Hematopoietic multipotent progenitor cell (in vitro differentiated cells): ENCODE measurements around the gene CALM3. TPM values are rescaled to one million over a fixed set of nuclear protein-coding genes. Genes with fewer than 3 reads are reported as not detected.

ENCODE experiments used
- DNase-seq, 3 donors: peaks; one replicate each; pipeline ENCODE4 v3.0.0-alpha.2; 2011 to 2015; ENCODE audit warnings: low read depth in 2 of 3, low spot score in 2 of 3
- total RNA-seq: library from RNA; depleted of rRNA; stranded (reverse); fragments of >200 nt; gene quantifications from one replicate; pipeline ENCODE4 v1.2.3, GENCODE V29; 2012

Gene CALM3
- total RNA-seq, 1 donor = 76.2 TPM

DNA sequence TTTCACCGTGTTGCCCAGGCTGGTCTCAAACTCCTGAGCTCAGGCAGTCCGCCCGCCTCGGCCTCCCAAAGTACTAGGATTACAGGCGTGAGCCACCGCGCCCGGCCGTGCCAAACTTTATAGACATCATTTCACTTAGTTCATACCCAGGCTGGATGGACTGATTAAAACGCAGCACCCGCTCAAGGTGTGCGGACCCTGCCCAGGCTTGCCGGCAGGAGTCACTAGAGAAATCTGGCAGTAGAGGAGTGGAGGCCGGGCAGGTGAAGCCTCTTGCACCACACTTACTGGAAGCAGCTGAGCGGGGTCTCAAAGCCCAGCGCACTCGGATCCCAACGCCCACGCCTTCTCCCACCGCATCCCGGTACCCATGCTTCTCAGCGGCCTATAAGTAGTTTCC lies 12.4 kb downstream of the CALM3 start:
- no peak for DNase-seq

DNA sequence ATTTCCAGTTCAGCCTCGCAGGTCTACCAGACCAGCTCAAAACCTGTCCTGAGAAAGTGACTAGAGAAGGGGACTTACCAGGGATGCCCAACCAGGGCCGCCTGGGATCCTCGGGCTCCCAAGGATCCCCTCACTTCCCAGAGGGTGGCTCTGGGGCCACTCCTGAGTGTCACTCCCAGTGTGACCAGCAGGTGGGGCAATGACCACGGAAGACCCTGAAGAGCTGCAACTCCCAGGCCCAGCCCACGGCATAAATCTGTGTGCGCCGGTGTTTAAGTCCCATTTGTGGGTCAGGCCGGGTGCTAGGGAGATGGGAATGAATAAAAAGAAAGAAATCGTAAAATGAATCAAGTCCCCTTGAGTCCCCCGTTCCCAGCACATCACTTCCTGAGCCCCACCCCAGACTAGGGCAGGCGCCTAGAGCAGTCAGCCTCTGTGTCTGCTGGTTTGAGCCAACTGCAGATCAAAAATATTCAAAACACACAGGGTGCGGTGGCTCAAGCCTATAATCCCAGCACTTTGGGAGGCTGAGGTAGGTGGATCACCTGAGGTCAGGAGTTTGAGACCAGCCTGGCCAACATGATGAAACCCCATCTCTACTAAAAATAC lies 13.1 kb downstream of the CALM3 start:
- peak; percentile 70 to 80 (median 72) for DNase-seq

- DNase-seq = no peak
These were observed 14.8 kb downstream of the CALM3 start for GRCh38 chr19:46615966-46616365.

DNA sequence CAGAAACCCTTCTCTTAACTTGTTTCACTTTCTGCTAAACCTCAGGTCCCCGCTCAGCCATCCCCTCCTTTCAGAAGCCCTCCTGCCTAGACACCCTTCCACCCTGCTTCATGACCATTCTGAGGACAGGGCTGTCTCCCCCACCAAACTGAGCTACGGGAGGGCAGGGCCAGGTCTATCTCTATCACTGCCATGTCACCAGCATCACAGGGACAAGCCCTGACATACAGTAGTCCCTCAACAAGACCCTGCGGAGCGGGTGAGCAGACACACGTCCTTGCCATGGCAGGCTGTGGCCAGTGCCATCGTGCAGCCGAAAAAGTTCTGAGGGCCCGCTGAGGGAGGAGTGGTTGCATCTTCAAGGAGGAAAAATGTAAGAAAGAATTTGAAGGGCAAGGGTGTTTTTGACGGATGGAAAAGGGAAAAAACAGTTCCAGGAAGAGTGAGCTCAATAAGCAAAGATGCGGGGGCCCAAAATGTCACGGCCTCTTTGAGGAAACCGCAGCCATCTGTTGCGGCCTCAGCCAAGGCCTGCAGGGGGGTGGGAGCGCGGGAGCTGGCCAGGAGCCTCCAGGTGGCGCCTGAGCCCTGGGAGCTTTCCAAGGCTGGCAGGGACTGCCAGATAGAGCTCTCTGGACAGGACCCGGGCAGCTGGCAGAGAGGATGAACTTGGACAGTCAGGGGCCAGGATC lies 15.6 kb downstream of the CALM3 start:
- DNase-seq = peak in 2 of 3 donors; percentile 80 to 88

- no peak for DNase-seq
These were observed 16.5 kb downstream of the CALM3 start for GRCh38 chr19:46617601-46618000.

- peak in 1 of 3 donors; percentile 32 for DNase-seq
These were observed 17.6 kb downstream of the CALM3 start for GRCh38 chr19:46618670-46619231.

GRCh38 chr19:46620267-46620666 lies 19.1 kb downstream of the CALM3 start:
- DNase-seq = no peak

DNA sequence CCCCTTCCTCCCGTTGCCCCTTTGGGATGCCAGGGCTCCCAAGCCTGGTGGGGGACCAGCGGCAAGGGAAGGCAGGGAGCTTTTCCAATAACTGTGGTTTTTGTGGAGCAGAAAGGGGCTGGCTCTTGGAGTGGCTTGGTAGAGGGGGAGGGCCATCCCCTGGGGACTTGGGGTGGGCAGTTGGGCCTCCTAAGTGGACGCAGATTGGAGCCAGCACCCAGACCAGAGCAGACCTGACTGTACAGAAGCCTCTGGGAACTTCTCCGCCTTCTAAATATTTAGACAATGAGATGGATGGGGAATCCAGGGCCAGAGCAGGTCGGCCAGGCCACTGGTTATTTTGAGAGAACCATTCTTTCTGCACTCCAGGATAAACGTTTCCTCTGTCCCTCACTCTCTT lies 19.6 kb downstream of the CALM3 start:
- DNase-seq = no peak

- no peak for DNase-seq
These were observed 20.3 kb downstream of the CALM3 start for GRCh38 chr19:46621191-46622117.

DNA sequence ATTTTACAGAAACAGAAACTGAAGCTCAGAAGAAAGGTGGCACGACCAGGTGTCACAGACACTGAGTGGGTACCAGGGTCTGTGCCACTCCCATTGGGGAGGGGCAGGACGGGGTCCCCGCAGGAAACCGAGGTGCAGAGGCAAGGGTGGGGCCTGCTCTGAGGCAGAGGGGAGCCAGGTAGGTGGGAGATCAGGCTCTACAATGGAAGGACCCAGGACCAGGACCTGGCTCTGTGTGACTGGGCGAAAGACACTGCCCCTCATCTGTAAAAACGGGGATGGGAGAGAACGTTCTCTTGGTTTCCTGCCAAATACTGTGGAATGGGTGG lies 21.0 kb downstream of the CALM3 start:
- no peak for DNase-seq

- DNase-seq = no peak
These were observed 22.9 kb downstream of the CALM3 start for GRCh38 chr19:46623915-46624502.

GRCh38 chr19:46624958-46625661 lies 24.0 kb downstream of the CALM3 start, which contains the start of gene PTGIR:
Gene PTGIR (minus strand): TSS chr19:46625089. CDS start chr19:46624225, 864 bp downstream.
- peak in 1 of 3 donors; percentile 40 for DNase-seq

- no peak for DNase-seq
These were observed 24.6 kb downstream of the CALM3 start for GRCh38 chr19:46625731-46626130.

DNA sequence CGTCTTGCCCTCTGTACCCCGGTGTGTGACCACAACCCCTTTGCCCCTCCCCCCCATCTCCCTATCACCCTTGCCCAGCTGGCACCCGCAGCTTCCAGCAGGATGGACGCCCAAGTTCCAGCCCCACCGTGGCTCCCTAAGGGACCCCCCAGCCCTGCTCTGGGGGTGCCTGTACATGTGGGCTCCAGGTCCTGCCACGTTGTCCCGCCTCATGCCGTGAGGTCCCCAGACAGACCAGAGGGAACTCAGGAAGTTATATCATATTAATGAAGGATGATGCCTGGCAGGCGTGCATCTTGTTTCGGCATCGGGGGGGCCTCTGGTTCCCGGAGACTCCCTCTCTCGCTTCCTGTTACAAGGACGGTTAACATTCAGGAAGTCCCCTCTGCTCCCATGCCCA lies 25.3 kb downstream of the CALM3 start:
- DNase-seq = no peak

- DNase-seq = peak in 1 of 3 donors; percentile 40
These were observed 27.8 kb downstream of the CALM3 start for GRCh38 chr19:46628970-46629369.

GRCh38 chr19:46629546-46630025 lies 28.5 kb downstream of the CALM3 start:
- DNase-seq = peak in 2 of 3 donors; percentile 82 to 91

DNA sequence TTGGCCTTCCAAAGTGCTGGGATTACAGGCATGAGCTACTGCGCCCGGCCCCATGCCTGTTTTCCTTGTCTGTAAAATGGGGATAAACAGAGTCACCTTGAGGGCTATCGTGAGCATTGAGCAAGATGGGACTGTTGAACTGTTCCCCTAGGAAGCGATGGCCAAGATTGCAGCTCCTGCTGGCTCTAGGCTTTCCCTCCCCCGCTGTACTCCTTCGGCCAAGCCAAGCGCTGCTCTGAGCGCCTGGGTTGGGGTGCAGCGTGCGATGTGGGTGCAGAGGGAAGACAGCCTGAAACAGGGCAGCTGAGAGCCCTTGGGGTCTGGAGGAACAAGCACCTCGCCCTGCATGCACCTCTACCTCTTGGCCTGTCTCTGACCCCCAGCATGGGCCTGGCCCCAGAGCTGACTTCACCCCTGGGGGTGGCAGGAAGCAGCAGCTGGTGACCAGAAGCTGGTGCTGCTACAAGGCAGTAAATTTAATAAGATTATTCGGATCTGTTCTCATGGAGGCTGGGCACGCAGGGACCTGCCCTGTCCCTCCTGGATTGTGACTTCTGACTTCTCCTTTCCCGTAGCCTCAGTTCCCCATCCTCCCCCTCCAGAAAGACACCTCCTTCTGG lies 29.6 kb downstream of the CALM3 start:
- DNase-seq = no peak

GRCh38 chr19:46631481-46631880 lies 30.4 kb downstream of the CALM3 start:
- DNase-seq = no peak

DNA sequence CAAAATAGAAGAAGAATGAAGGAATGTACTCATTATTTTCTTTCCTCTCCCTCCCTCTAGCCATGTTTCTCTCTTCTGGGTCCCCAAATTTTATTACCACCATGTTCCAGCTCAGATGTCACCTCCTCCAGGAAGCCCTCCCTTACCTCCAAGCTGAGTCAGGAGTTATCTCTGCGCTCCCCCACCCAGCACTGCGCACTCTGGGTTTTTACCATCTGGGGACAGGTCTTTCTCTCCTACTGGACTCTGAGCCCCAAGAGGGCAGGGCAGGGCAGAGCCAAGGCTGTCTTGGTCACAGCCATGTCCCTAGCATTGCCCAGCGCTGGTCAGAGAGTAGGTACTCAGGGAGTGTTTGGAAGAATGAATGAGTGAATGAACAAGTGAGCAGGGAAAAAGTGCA lies 32.0 kb downstream of the CALM3 start:
- no peak for DNase-seq
